NCI-H2171 treated with DMSO at 0.1 percent for 48 hours (cell line): ENCODE results near the gene NPAS4.
"Not testable (repeated sequence)": the region's sequence is repeated elsewhere in the genome, so short reads cannot be mapped to it uniquely, and the experiment has no call there.

ENCODE experiments used
- DNase-seq: peaks from one replicate; lab custom pipeline; 2025; lab: John Stamatoyannopoulos, UW

NPAS4 gene

DNA sequence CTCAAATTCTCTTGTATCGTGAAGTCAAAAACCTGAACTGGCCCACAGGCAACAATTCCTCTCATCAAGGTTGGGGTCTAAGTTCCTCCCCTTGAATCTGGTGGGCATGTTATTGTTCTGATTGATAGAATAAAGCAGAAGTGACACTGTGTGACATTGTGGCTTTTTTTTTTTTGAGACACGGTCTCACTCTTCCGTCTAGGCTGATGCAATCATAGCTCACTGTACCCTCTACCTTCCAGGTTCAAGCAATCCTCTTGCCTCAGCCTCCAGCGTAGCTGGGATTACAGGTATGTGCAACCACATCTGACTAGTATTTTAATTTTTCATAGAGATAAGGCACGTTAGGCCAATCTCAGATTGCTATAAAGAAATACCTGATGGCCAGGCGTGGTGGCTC, 37.0 kb downstream of the NPAS4 start:
- DNase-seq = no peak

DNA sequence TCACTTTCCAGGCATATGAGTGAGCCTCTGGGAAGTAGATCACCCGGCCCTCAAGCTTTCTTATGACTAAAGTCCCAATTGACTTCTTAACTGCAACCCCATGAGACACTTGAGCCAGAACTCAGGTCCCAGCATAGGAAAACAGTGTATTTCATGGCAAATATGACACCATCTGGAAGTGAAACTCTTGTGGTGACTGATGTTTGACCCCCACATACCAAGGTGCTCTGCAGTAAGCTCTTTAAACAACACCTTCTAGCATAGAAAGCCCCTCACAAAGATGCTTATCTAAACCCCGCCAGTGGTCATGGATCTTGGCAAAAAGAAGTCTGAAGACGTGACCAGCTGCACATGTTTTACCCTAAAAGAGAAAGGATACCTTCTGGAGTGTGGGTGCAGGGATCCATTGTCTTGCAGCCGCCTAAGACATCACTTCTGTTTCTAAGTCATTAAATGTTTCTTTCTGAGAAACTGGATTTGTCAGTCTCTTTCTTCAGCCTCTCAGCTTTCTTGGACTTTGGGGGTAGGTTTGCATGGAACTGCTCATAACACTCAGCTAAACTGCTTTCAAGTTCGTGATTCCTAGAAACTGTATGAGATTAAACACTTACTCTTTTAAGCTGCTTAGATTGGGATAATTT, 38.4 kb downstream of the NPAS4 start:
- no peak for DNase-seq

DNA sequence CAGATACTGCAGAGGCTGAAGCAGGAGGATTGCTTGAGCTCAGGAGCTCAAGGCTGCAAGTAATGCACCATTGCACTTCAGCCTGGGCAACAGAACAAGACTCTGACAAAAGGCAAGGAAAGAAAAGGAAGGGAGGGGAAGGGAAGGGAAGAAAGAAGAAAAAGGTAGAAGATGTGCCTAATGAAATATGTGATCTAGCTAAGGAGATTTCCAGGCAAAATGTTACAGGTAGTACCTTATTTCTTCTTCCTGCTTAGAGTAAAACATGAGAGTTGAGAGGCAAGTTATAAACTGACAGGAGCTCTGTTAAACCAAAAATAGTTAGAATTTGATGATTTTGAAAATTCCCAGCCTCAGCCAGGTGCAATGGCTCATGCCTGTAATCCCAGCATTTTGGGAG, 41.2 kb downstream of the NPAS4 start:
- no peak for DNase-seq

DNA sequence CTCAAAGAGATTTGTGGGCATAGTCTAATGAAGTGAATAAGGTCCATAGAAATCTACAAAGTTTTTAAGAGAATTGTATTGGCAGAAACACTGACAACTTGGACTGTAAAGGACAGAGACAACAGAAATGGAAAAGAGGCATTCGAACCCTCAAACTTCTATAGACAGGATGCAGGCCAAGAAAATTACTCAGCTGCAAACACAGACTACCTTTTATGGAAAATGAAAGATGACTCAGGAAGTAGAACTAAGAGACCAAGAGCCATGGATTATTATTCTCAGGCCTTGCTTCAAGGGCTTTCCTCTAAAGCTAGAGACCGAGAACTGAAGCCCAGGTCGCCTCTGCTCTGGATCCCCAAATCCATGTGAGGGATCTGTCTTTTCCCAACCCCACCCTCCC, 42.1 kb downstream of the NPAS4 start:
- DNase-seq = no peak

DNA sequence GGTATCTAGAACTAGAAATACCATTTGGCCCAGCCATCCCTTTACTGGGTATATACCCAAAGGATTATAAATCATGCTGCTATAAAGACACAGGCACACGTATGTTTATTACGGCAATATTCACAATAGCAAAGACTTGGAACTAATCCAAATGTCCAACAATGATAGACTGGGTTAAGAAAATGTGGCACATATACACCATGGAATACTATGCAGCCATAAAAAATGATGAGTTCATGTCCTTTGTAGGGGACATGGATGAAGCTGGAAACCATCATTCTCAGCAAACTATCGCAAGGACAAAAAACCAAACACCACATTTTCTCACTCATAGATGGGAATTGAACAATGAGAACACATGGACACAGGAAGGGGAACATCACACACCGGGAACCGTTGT, 43.3 kb downstream of the NPAS4 start:
- DNase-seq = not testable (repeated sequence)

DNA sequence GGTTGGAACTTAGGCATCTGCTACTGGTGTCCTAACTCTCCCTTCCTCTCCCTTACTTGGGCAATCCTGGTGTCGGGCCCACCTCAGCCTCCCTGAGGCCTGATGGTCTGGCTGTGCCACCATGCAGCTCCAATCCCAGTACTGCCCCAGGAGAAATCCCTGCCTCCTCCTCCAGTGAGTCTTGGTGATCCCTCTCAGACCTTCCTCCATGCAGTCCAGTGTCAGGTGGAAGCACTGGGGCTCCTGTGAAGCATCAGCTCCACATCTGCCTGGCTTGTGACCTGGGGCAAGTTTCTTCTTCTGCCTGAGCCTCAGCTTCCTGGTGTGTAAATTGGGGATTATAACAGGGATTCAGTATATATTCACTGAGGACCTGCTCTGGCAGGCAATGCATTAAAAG, 44.1 kb downstream of the NPAS4 start:
- DNase-seq = no peak

DNA sequence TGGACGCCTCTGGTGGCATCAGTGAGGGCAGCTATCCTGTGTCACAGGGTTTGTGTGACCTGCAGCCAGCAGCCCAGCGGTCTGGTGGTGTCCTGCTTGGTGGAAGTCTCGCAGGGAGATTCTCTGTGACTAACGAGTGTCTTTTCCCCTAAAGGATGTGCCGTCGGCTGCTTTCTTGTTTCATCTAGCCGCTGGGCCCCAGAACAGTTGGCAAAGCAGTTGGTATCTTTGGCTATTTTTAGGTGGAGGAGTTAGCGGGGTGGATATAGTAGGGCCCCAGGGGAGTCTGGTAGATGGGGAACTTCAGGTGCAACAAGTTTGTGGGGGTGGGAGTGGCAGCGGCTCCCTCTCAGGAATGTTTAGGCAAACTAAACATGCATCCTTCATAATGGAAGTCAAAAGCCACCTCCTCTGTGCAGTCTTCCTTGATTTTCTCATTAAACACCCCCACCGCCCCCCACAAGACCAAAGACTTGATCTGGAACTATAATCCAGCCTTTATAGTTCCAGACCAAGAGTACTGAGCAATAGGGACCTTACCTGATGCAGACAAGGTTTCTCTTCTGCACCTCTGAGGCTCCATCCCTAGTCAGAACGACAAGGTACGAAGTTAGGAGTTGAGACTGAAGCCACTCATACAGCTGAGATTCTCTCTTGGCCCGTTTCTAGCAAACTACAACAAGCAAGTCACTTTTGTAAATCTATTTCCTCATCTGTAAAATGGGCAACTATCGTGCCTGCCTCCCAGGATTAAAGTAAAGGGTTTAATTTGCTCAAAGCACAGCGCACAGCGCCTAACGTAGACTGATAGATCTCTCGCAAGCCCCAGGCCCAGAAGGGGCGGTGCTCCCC, 44.8 kb downstream of the NPAS4 start:
- DNase-seq = peak; percentile 26

DNA sequence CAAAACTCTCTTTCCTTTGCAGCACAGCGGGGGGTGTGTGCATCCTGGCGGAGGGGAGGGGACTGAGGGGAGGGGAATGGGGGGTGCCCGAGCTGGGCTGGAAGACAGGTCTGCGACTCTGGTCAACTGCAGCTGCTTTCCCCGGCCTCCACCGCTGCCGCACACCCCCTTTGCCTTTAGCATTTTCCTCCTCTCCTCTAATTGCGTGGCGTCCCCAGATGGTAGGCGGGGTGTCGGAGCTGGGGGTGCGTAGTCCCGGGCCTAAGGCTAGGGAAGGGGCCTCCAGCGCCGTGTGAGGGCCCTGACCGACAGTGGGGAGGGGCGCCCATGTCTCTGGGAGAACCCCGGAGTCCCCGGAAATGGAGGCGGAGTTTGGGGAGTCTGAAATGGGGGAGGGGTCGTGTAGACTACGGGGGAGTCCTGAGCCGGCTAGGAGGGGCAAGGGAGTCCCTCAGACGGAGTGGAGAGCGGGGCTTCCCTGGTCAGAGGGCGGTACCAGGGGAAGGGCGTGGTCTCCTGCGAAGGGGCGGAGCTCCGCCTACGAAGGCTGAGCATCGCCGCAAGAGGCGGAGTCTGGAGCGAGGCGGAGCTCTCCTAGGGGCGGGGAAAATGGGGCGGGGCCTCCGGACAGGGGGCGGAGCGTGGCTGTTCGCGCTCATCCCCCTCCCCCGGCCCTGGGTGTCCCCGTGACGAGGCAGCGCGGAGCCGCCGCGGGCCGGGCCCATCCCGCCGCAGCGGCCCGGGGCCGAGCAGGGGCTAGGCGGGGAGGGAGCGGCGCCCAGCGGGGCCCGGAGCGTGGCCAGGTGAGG, 45.6 kb downstream of the NPAS4 start, which contains the start of gene PELI3:
Gene PELI3, plus strand, starts transcription at position 681 of the 809 bp plus-strand sequence. CDS start 1,224 bp downstream, outside the sequence.
- peak; percentile 90 for DNase-seq

DNA sequence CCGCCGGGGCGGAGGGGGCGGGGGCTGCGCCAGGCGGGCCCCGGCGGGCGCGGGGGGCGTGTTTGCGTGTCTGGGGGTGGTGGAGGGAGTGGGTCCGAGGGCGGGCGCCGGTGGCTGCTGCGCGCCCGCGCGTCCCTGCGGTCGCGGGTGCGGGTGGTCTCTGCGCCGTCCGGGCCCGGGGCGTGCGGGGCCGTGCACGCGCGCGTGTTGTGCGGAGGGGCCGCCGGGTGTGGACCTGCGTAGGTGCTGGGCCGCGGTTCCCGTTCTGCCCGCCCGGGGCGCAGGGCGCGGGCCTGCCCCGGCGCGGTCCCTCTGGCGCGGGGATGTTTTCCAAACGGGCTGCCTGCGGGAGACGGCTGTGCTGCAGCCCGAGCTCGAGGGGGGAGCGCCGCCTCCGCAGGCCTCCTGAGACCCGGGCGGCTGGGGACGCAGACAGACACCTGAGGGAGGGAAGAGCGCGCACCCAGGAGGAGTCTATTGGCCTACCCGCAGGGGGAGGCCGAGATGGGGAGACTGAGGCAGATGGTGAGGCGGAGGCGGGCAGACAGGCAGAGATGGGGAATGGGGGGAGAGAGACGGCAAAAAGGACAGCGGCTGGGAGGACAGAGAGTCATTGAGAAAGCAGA, 46.3 kb downstream of the NPAS4 start:
- peak; percentile 56 for DNase-seq

DNA sequence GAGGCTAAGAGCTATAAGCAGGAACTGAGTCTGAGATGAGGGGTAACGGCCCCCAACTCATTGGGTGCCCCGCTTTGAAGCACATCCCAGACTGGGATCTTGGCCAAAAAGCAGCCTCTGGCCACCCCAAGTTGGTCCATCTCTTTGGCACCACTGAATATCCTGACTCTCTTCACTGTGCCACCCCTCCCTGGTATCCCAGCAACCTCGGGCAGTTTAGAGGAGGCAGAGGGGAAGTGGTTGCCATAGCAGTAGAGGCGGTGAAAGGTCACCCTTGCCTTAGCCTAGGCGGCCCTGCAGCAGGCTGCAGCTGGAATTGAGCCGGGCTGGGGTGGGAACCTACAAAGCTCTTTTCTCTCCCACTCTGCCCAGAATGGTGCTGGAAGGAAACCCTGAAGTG, 46.9 kb downstream of the NPAS4 start:
- no peak for DNase-seq

DNA sequence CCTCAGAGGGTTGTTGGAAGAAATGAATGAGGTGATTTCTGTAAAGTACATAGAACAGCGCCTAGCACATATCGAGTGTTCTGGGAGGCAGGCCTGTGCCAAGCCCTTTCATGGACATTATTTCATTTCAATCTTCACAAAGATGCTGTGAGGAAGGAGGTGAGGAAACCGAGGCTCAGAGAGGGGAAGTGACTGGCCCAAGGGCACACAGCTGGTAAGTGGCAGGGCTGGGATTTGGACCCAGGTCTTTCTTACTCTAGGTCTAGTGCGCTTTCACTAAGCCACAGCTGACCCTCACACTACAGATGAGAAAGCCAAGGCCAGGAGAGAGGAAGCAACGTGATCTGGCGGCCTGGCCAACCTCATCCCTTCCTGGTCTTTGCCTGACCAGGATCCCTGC, 47.9 kb downstream of the NPAS4 start:
- DNase-seq = no peak

DNA sequence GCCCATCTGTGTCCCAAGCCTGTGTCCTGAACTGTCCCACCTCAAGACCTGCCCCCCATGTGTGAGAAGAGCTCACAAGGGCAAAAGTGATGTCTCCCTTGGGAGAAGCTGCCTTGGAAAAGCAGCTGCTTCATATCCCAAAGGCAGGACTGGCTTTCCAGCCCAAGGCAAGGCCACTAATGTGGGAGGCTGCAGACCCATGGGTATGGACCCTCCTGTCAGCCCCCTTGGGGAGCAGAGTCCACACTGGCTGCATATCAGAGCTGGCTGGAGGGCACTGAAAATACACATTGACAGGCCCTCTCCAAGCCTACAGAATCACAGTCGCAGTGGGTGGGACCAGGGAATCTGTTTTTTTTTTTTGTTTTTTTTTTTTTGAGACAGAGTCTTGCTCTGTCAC, 48.6 kb downstream of the NPAS4 start:
- no peak for DNase-seq

DNA sequence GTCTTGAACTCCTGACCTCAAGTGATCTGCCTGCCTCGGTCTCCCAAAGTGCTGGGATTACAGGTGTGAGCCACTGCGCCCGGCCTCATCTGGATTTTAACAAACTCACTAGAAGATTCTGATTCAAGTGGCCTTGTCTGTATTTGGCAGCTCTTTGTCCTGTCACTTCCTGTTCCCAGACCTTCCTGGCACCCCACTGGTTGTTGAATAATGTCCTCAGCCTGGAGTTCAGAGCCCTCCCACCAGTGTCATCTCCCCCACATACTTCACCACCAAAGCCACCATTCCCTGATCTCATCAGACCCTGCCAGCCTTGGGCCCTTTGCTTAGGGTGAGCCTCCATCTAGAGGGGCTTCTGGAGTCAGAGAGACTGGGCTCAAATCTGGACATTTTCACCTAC, 49.2 kb downstream of the NPAS4 start:
- DNase-seq = no peak

DNA sequence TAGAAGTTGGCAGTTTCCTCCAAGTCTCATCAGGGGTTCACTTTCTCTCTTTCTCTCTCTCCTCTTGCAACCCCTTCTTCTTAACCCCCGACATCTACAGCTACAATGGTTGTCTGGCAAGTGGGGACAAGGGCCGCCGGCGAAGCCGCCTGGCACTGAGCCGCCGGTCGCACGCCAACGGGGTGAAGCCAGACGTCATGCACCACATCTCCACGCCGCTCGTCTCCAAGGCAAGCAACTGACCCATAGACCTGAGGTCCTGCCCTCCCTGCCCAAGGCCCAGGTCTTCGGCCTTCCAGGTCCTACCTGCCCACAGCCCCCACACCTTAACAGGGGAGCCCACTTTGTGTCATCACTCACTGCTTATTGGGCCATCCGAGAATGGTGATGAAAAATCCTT, 50.3 kb downstream of the NPAS4 start:
- DNase-seq = no peak

DNA sequence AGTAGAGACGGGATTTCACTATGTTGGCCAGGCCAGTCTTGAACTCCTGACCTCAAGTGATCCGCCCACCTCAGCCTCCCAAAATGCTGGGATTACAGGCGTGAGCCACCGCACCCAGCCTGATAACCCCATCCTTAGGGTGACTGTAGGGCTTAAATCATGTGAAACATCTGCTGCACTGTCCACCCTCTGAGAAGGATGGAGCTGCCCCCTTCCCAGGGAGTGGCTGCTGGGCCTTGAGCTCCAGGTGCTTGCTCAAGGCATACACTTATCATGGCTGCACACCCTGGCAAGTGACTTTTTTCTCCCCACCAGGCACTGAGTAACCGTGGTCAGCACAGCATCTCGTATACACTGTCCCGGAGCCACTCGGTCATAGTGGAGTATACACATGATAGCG, 51.2 kb downstream of the NPAS4 start:
- no peak for DNase-seq

DNA sequence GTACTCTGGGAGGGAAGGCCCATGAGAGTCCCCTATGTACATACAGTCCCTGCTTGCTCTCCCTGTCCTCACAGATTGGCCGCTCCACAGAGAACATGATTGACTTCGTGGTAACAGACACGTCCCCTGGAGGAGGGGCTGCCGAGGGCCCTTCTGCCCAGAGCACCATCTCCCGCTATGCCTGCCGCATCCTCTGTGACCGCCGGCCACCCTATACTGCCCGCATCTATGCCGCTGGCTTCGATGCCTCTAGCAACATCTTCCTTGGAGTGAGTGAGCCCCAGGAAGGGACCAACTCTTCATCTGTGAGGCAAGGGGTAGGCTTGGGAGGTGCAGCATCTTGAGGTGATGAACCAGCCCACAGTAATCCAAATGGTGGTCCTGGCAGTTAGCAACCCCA, 52.3 kb downstream of the NPAS4 start:
- no peak for DNase-seq

DNA sequence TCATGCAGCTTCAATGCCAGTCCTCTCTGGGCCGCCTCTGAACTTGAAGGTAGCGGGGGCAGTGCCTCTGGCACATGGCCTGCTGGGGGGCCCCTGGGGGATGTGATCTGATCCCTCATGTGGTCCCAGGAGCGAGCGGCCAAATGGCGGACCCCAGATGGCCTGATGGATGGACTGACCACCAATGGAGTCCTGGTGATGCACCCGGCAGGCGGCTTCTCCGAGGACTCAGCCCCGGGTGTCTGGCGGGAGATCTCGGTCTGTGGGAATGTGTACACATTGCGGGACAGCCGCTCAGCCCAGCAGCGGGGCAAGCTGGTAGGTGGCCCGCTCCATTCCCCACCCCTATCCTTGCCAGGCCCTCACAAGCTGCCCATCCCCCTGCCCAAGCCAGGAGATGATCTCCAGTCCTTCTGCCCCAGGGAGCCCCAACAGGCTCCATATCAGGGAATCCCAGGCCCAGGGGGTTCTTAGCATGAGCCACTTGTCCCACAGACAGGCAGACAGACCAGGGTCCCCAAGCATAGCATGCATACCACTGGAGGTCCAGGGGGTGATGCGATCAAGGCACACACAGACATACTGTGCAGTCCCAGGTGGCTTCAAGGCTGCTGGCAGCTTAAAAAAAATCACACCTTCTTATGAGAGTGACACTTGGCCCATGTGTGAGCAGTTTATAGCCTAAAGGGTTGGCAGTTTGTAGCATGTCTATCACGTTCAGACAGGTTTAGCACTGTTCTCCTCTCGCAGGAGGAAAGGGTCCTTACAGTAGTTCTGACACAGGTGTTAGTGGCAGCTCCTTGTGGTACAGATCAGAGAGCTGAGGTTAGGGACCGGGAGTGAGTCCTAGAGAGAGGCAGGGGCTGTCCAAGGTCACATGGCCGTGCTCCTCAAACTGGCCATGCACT, 53.0 kb downstream of the NPAS4 start:
- DNase-seq = no peak

DNA sequence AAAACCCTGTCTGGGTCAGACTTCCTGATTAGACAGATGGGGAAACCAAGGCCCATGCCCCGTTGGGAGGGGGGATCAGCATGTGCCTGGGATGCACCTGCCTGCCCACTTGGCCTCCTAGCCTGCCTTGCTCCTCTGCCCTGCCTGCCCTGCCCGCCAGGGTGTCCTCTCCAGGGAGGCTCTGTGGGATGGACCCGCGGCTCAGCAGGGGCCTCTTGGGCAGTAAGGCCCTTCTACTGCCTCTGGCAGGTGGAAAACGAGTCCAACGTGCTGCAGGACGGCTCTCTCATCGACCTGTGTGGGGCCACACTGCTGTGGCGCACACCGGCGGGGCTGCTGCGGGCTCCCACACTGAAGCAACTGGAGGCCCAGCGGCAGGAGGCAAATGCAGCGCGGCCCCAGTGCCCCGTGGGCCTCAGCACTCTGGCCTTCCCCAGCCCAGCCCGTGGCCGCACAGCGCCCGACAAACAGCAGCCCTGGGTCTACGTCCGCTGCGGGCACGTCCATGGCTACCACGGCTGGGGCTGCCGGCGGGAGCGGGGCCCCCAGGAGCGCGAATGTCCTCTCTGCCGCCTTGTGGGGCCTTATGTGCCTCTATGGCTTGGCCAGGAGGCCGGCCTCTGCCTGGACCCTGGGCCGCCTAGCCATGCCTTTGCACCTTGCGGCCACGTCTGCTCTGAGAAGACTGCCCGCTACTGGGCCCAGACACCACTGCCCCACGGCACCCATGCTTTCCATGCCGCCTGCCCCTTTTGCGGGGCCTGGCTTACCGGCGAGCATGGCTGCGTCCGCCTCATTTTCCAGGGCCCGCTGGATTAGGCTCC, 54.7 kb downstream of the NPAS4 start:
- no peak for DNase-seq
